ENCODE data around the gene RASGEF1B. TPM values are rescaled to one million over a fixed set of nuclear protein-coding genes. Genes with fewer than 3 reads are reported as not detected.

Gene RASGEF1B
- total RNA-seq, 1 experiment from 2014 or later, result 7.5 TPM

GRCh38 chr4:81519856-81520255 lies 48.1 kb upstream of the RASGEF1B start:
- Mint-ChIP-seq H3K27ac (no peak overlapping the region), H3K4me1 (peaks cover 17 to 24% of the 10 kb centered on the region in 2 experiments), H3K4me3 (no peak overlapping the region), H3K9me3 (no peaks in the 10 kb centered on the region; a peak in 1 of 5 replicates), H3K36me3 (ENCODE audit: insufficient read depth in 1 of 3, low read depth in 3 of 3) (0 out of 7 replicates have a peak, but pooled peaks cover 0 to 3% (median 0%) of the 10 kb centered on the region in 3 experiments), H3K27me3 (ENCODE audit: low read depth) (no peaks in the 10 kb centered on the region)
- H3K9ac ChIP-seq (ENCODE audit: extremely low read depth, insufficient read length, low read length), result no peak overlapping the region
- H4K20me1 ChIP-seq (ENCODE audit: control insufficient read depth, insufficient read depth, insufficient read length), result no peaks in the 10 kb centered on the region
- no peak overlapping the region for H3K27ac ChIP-seq (ENCODE audit: insufficient read length, low read depth, low read length)
- no peak overlapping the region for H4K8ac ChIP-seq (replicated peaks; ENCODE audit: insufficient read length, low read depth, low read length)
- no peak overlapping the region for H3K4ac ChIP-seq (ENCODE audit: low read depth, low read length)
- H3K9me3 ChIP-seq (ENCODE audit: control insufficient read depth, low read depth, low read length), result no peaks in the 10 kb centered on the region
- no peak for TF ChIP-seq CTCF (conservative IDR thresholded peaks at IDR 0.05)
- no peak overlapping the region for H2BK20ac ChIP-seq (ENCODE audit: low read depth, low read length, poor library complexity, severe bottlenecking)
- no peak for DNase-seq
- no peaks in the 10 kb centered on the region for H3K79me1 ChIP-seq (ENCODE audit: insufficient read depth, low read depth, low read length, poor library complexity, severe bottlenecking)
- H3K18ac ChIP-seq (ENCODE audit: insufficient read length, low read depth, low read length), result no peak overlapping the region
- no peak overlapping the region for H2AFZ ChIP-seq (ENCODE audit: low read length)
- no peaks in the 10 kb centered on the region for H3K27me3 ChIP-seq (ENCODE audit: insufficient read depth, low read length)
- no peaks in the 10 kb centered on the region for H3K23me2 ChIP-seq (ENCODE audit: insufficient read length, low read depth, low read length, poor library complexity, severe bottlenecking)
- no peak overlapping the region for H4K91ac ChIP-seq (ENCODE audit: insufficient read length, low read depth, low read length)
- no peak overlapping the region for H4K5ac ChIP-seq (ENCODE audit: insufficient read length, low read depth, low read length)
- no peak overlapping the region for H2AK5ac ChIP-seq (ENCODE audit: insufficient read length, low read length)
- H3K14ac ChIP-seq (ENCODE audit: insufficient read depth, low read length), result no peak overlapping the region
- no CpG with 5 or more reads among the region's 6 CpGs for WGBS (ENCODE audit: extremely low coverage, insufficient read length, low lambda C conversion rate)
- H2BK12ac ChIP-seq (ENCODE audit: insufficient read length, low read depth, low read length), result no peak overlapping the region
- H3K4me1 ChIP-seq (ENCODE audit: insufficient read depth, low read length), result peaks cover 6% of the 10 kb centered on the region; the same call in 1 of the 2 replicates
- H2BK120ac ChIP-seq (ENCODE audit: low read depth, low read length, poor library complexity, severe bottlenecking), result no peak overlapping the region
- H3K56ac ChIP-seq (ENCODE audit: insufficient read length, low read depth, low read length), result no peak overlapping the region
- H3K4me2 ChIP-seq (ENCODE audit: insufficient read depth, insufficient read length, low read length), result no peak overlapping the region
- H3K23ac ChIP-seq (ENCODE audit: insufficient read length, low read depth, low read length), result no peak overlapping the region
- no peak overlapping the region for H2BK5ac ChIP-seq (ENCODE audit: insufficient read length, low read length)
- no peaks in the 10 kb centered on the region for H3K79me2 ChIP-seq (ENCODE audit: insufficient read depth, low read length)
- no peak overlapping the region for H3T11ph ChIP-seq (ENCODE audit: low read length)
- no peak overlapping the region for H2BK15ac ChIP-seq (ENCODE audit: low read depth, low read length)

Data from H9 (cell line).